B cell (primary cell): ENCODE results near the gene CTNNBL1. TPM values are rescaled to one million over a fixed set of nuclear protein-coding genes. Genes with fewer than 3 reads are reported as not detected.

ENCODE experiments used
- ATAC-seq: fragments of 200-7000 bp; cut with Tn5 transposase; one replicate; pipeline ENCODE4 v1.10.0; 2021; ENCODE audit warnings: low read depth, mild to moderate bottlenecking, moderate number of reproducible peaks, moderate library complexity
- CTCF ChIA-PET: fragments of 350-600 bp; sonication (Branson Sonifier 250); formaldehyde crosslinking; loops from one replicate; lab custom pipeline; 2021; ENCODE audit warnings: antibody characterized with exemption, inconsistent platforms; lab: Charles Lee
- POLR2A ChIA-PET: fragments of 350-600 bp; sonication (Branson Sonifier 250); formaldehyde crosslinking; loops from one replicate; lab custom pipeline; 2021; ENCODE audit warnings: antibody characterized with exemption; lab: Charles Lee
- DNase-seq: peaks from one replicate; pipeline ENCODE4 v3.0.0; 2013
- H2AFZ ChIP-seq: 2 replicates; pipeline ENCODE4 v1.6.1; 2012; ENCODE audit warnings: mild to moderate bottlenecking, low read depth, low read length; ENCODE audit not compliant: insufficient read depth, poor library complexity, severe bottlenecking
- H3K27ac ChIP-seq, 2 donors: 1 replicate in 1 of 2; 2 replicates in 1 of 2; pipeline ENCODE4 v1.5.1; 2012 to 2013; ENCODE audit warnings: low read length in 2 of 2, mild to moderate bottlenecking in 2 of 2, moderate library complexity in 1 of 2
- H3K27me3 ChIP-seq, 4 experiments: fragments of 200-600 bp in 1 of 4; sonication (generic) in 1 of 4; replicated peaks in 1 of 4; 1 replicate in 2 of 4; 2 replicates in 2 of 4; pipeline versions ENCODE4 v1.6.1 to v1.7.0; 2013 to 2016; ENCODE audit warnings: low read length in 3 of 4, mild to moderate bottlenecking in 2 of 4, mixed read lengths in 1 of 4, moderate library complexity in 1 of 4; ENCODE audit not compliant: insufficient read depth in 4 of 4, control insufficient read depth in 3 of 4; ENCODE audit errors: control extremely low read depth in 1 of 4
- H3K36me3 ChIP-seq, 2 experiments: replicated peaks in 1 of 2; 1 replicate in 1 of 2; 2 replicates in 1 of 2; pipeline versions ENCODE4 v1.6.1 to v1.7.1; 2013; ENCODE audit warnings: low read length in 1 of 2; ENCODE audit not compliant: insufficient read depth in 2 of 2, control insufficient read depth in 1 of 2; ENCODE audit errors: control extremely low read depth in 1 of 2, extremely low read depth in 1 of 2
- H3K4me1 ChIP-seq, 2 donors: fragments of 200-600 bp in 1 of 2; sonication (generic) in 1 of 2; 1 replicate in 1 of 2; 2 replicates in 1 of 2; pipeline versions ENCODE4 v1.5.1 to v1.6.1; 2013 to 2017; ENCODE audit warnings: low read length in 2 of 2; ENCODE audit not compliant: control insufficient read depth in 2 of 2, insufficient read depth in 2 of 2
- H3K4me2 ChIP-seq: replicated peaks from 2 replicates; pipeline ENCODE3; 2012; ENCODE audit warnings: mild to moderate bottlenecking, low read depth, low read length; ENCODE audit not compliant: poor library complexity, severe bottlenecking
- H3K4me3 ChIP-seq, 5 experiments: fragments of 200-600 bp in 1 of 5; sonication (generic) in 1 of 5; 1 replicate in 3 of 5; 2 replicates in 2 of 5; pipeline versions ENCODE4 v1.5.1 to v1.7.0; 2011 to 2016; ENCODE audit warnings: low read length in 4 of 5, mild to moderate bottlenecking in 4 of 5, low read depth in 2 of 5, control low read depth in 1 of 5, moderate library complexity in 1 of 5; ENCODE audit not compliant: insufficient read depth in 1 of 5; ENCODE audit errors: control extremely low read depth in 1 of 5, extremely low read depth in 1 of 5
- H3K79me2 ChIP-seq: fragments of 200-600 bp; sonication (generic); one replicate; pipeline ENCODE4 v1.6.0; 2016; ENCODE audit warnings: low read length; ENCODE audit not compliant: control insufficient read depth, insufficient read depth
- H3K9ac ChIP-seq: fragments of 200-600 bp; sonication (generic); 2 replicates; pipeline ENCODE4 v1.6.1; 2017; ENCODE audit warnings: mild to moderate bottlenecking, low read length, moderate library complexity
- H3K9me3 ChIP-seq, 3 donors: one replicate each; pipeline versions ENCODE4 v1.6.1 to v1.7.1; 2013; ENCODE audit warnings: low read length in 2 of 3; ENCODE audit not compliant: control insufficient read depth in 2 of 3, insufficient read depth in 1 of 3; ENCODE audit errors: control extremely low read depth in 1 of 3
- H4K20me1 ChIP-seq: 2 replicates; pipeline ENCODE4 v1.6.0; 2012; ENCODE audit warnings: mild to moderate bottlenecking, low read length; ENCODE audit not compliant: insufficient read depth, control insufficient read depth, poor library complexity, severe bottlenecking
- H3K27ac Mint-ChIP-seq: one replicate; pipeline ENCODE4 v1.8.0; 2021; ENCODE audit warnings: mixed read lengths
- H3K27me3 Mint-ChIP-seq: one replicate; pipeline ENCODE4 v1.8.0; 2021; ENCODE audit warnings: mixed read lengths
- H3K4me1 Mint-ChIP-seq: one replicate; pipeline ENCODE4 v1.8.0; 2021; ENCODE audit warnings: mixed read lengths
- H3K4me3 Mint-ChIP-seq: one replicate; pipeline ENCODE4 v1.8.0; 2021; ENCODE audit warnings: mixed read lengths
- H3K9me3 Mint-ChIP-seq: one replicate; pipeline ENCODE4 v1.8.0; 2022; ENCODE audit warnings: mixed read lengths; ENCODE audit not compliant: insufficient read depth
- CTCF ChIP-seq: fragments of 200-600 bp; IDR thresholded peaks from one replicate; pipeline ENCODE4 v1.8.0; 2022; ENCODE audit warnings: antibody characterized with exemption, mild to moderate bottlenecking
- EZH2 ChIP-seq: IDR thresholded peaks from 2 replicates; pipeline ENCODE4 v1.6.1; 2012; ENCODE audit warnings: borderline replicate concordance, low read depth, mild to moderate bottlenecking, moderate library complexity, low read length; ENCODE audit not compliant: insufficient read depth, poor library complexity, severe bottlenecking
- WGBS: methylation state at CpG from one replicate; pipeline ENCODE4 v1.1.5; 2013; ENCODE audit warnings: missing lambda C conversion rate; ENCODE audit not compliant: insufficient coverage; 5-methylcytosine and 5-hydroxymethylcytosine counted together
- intact Hi-C: fragments of 100-400 bp; cut with micrococcal nuclease; formaldehyde crosslinking; loops from one replicate; pipeline ENCODE4 v1.10.0; 2022
- polyA plus RNA-seq: library from polyadenylated mRNA; depleted of rRNA; stranded (reverse); fragments of >200 nt; gene quantifications from 2 replicates; pipeline ENCODE4 v1.2.3, GENCODE V29; 2012
- total RNA-seq, 2 donors: library from RNA; stranded (reverse); fragments of 120-200 nt in 1 of 2; gene quantifications; 1 replicate in 1 of 2; 2 replicates in 1 of 2; pipeline versions ENCODE4 v1.2.3 to v1.2.4, GENCODE V29; 2013 to 2022

The CTNNBL1 gene
- total and polyA plus RNA-seq, 2 donors (not counting 1 experiment from before 2014, with no cell fraction given) = 25.3 to 64.7 TPM

- no peaks in the 10 kb centered on the region for H3K9me3 Mint-ChIP-seq
- Histone ChIP-seq H3K9me3 (no peaks in the 10 kb centered on the region), H3K9ac (no peak overlapping the region), H3K27ac (no peak overlapping the region), H2AFZ (no peak overlapping the region), H3K4me1 (no peaks in the 10 kb centered on the region), H4K20me1 (no peaks in the 10 kb centered on the region), H3K27me3 (peaks cover 0 to 43% (median 19%) of the 10 kb centered on the region in 4 experiments), H3K4me2 (no peak overlapping the region), H3K79me2 (no peaks in the 10 kb centered on the region), H3K36me3 (no peaks in the 10 kb centered on the region), H3K4me3 (no peak overlapping the region)
- CTCF ChIA-PET = no interaction called here
- DNase-seq = no peak
- TF ChIP-seq EZH2 (no peak), CTCF (no peak)
- peaks cover 58% of the 10 kb centered on the region for H3K27me3 Mint-ChIP-seq
- H3K27ac Mint-ChIP-seq = no peak overlapping the region
- POLR2A ChIA-PET = no interaction called here
- no peak for ATAC-seq
- H3K4me3 Mint-ChIP-seq = no peak overlapping the region
- intact Hi-C loops = no loop called here
- H3K4me1 Mint-ChIP-seq = no peaks in the 10 kb centered on the region
- no CpG with 5 or more reads among the region's 1 CpG for whole genome bisulfite sequencing
Observed at GRCh38 chr20:37644605-37645004, 49.2 kb upstream of the CTNNBL1 start.

- Histone ChIP-seq H3K36me3 (no peaks in the 10 kb centered on the region), H3K9me3 (no peaks in the 10 kb centered on the region), H3K4me3 (no peak overlapping the region), H3K4me1 (no peaks in the 10 kb centered on the region), H3K27me3 (peaks cover 0 to 27% (median 14%) of the 10 kb centered on the region in 4 experiments), H4K20me1 (no peaks in the 10 kb centered on the region), H3K4me2 (no peak overlapping the region), H3K79me2 (no peaks in the 10 kb centered on the region), H3K27ac (no peak overlapping the region), H3K9ac (no peak overlapping the region), H2AFZ (no peak overlapping the region)
- DNase-seq (no peak), ATAC-seq (no peak)
- H3K4me1 Mint-ChIP-seq = no peaks in the 10 kb centered on the region
- TF ChIP-seq CTCF = no peak
- TF ChIP-seq EZH2 = no peak
- H3K9me3 Mint-ChIP-seq = no peaks in the 10 kb centered on the region
- no peak overlapping the region for H3K4me3 Mint-ChIP-seq
- H3K27me3 Mint-ChIP-seq = peaks cover 41% of the 10 kb centered on the region
- no peak overlapping the region for H3K27ac Mint-ChIP-seq
- intact Hi-C loops = no loop called here
- 94% methylated on average over 2 of the region's 3 CpGs for WGBS
- ChIA-PET POLR2A (no interaction called here), CTCF (no interaction called here)
Observed at GRCh38 chr20:37647946-37648345, 45.9 kb upstream of the CTNNBL1 start.
